Trophoblast cell (in vitro differentiated cells and primary cell): ENCODE data around the gene PDE4D.

Experiments
- DNase-seq, 2 donors: peaks; one replicate each; pipeline ENCODE4 v3.0.0-alpha.2; 2016
- H2AFZ ChIP-seq: 2 replicates; pipeline ENCODE4 v1.6.1; 2013; ENCODE audit warnings: low read length, moderate library complexity, mild to moderate bottlenecking; ENCODE audit not compliant: insufficient read depth, poor library complexity
- H2AK5ac ChIP-seq: 2 replicates; pipeline ENCODE4 v1.6.1; 2013; ENCODE audit warnings: mild to moderate bottlenecking, low read length
- H2BK120ac ChIP-seq: 2 replicates; pipeline ENCODE4 v1.6.1; 2013; ENCODE audit warnings: low read length, mild to moderate bottlenecking, moderate library complexity; ENCODE audit not compliant: insufficient read depth, poor library complexity
- H2BK12ac ChIP-seq: 2 replicates; pipeline ENCODE4 v1.6.1; 2013; ENCODE audit warnings: mild to moderate bottlenecking, low read length, moderate library complexity
- H2BK5ac ChIP-seq: 2 replicates; pipeline ENCODE4 v1.6.1; 2013; ENCODE audit warnings: low read length, low read depth, moderate library complexity, mild to moderate bottlenecking; ENCODE audit not compliant: poor library complexity
- H3K14ac ChIP-seq: 2 replicates; pipeline ENCODE4 v1.6.1; 2013; ENCODE audit warnings: mild to moderate bottlenecking, low read length
- H3K18ac ChIP-seq: 2 replicates; pipeline ENCODE4 v1.6.1; 2013; ENCODE audit warnings: mild to moderate bottlenecking, low read length
- H3K23ac ChIP-seq: 2 replicates; pipeline ENCODE4 v1.6.1; 2013; ENCODE audit warnings: low read length
- H3K27ac ChIP-seq: 2 replicates; pipeline ENCODE4 v1.5.1; 2013; ENCODE audit warnings: low read depth, mild to moderate bottlenecking, inconsistent platforms, low read length, moderate library complexity
- H3K27me3 ChIP-seq: 2 replicates; pipeline ENCODE4 v1.6.1; 2013; ENCODE audit warnings: inconsistent platforms, mild to moderate bottlenecking, low read length, moderate library complexity; ENCODE audit not compliant: insufficient read depth
- H3K36me3 ChIP-seq, 2 experiments: 1 replicate in 1 of 2; 2 replicates in 1 of 2; pipeline ENCODE4 v1.6.1; 2013; ENCODE audit warnings: low read length in 2 of 2, mild to moderate bottlenecking in 2 of 2, moderate library complexity in 1 of 2; ENCODE audit not compliant: insufficient read depth in 2 of 2, control insufficient read depth in 1 of 2
- H3K4ac ChIP-seq: 2 replicates; pipeline ENCODE4 v1.6.1; 2013; ENCODE audit warnings: low read depth, mild to moderate bottlenecking, low read length, moderate library complexity
- H3K4me1 ChIP-seq, 2 experiments: 1 replicate in 1 of 2; 2 replicates in 1 of 2; pipeline ENCODE4 v1.6.1; 2013; ENCODE audit warnings: low read length in 2 of 2, mild to moderate bottlenecking in 2 of 2, moderate library complexity in 1 of 2; ENCODE audit not compliant: insufficient read depth in 2 of 2, control insufficient read depth in 1 of 2
- H3K4me2 ChIP-seq: 2 replicates; pipeline ENCODE4 v1.6.1; 2013; ENCODE audit warnings: inconsistent platforms, mild to moderate bottlenecking, low read length, moderate library complexity
- H3K4me3 ChIP-seq: 2 replicates; pipeline ENCODE4 v1.5.1; 2013; ENCODE audit warnings: mild to moderate bottlenecking, low read depth, low read length, inconsistent platforms
- H3K79me1 ChIP-seq: one replicate; pipeline ENCODE4 v1.6.1; 2013; ENCODE audit warnings: low read length
- H3K79me2 ChIP-seq: 2 replicates; pipeline ENCODE4 v1.6.1; 2013; ENCODE audit warnings: low read length, mild to moderate bottlenecking; ENCODE audit not compliant: control insufficient read depth, insufficient read depth, poor library complexity
- H3K9ac ChIP-seq: 2 replicates; pipeline ENCODE4 v1.6.1; 2013; ENCODE audit warnings: mild to moderate bottlenecking, low read length
- H3K9me3 ChIP-seq: 2 replicates; pipeline ENCODE4 v1.6.1; 2013; ENCODE audit warnings: low read depth, mild to moderate bottlenecking, control low read depth, inconsistent platforms, low read length; ENCODE audit not compliant: insufficient read depth
- H4K12ac ChIP-seq: 2 replicates; pipeline ENCODE4 v1.6.1; 2013; ENCODE audit warnings: low read depth, mild to moderate bottlenecking, low read length, moderate library complexity
- H4K8ac ChIP-seq: 2 replicates; pipeline ENCODE4 v1.6.1; 2013; ENCODE audit warnings: low read depth, mild to moderate bottlenecking, low read length, moderate library complexity
- H4K91ac ChIP-seq: one replicate; pipeline ENCODE4 v1.6.1; 2013; ENCODE audit warnings: low read depth, mild to moderate bottlenecking, low read length, moderate library complexity
- whole genome bisulfite sequencing: extraction: QIAGEN DNeasy Blood & Tissue Kit; methylation state at CpG from one replicate; pipeline ENCODE4 v1.1.7; 2013; ENCODE audit warnings: missing lambda C conversion rate; ENCODE audit not compliant: insufficient read length, insufficient coverage; ENCODE audit errors: extremely low coverage; 5-methylcytosine and 5-hydroxymethylcytosine counted together

The PDE4D gene

GRCh38 chr5:59768152-59769040 is 125.1 kb downstream of the PDE4D start:
- Histone ChIP-seq H3K4ac (no peak overlapping the region), H3K4me2 (peak overlapping the region; percentile 70), H2BK120ac (no peak overlapping the region), H2AFZ (no peak overlapping the region), H2BK12ac (no peak overlapping the region), H3K4me1 (no peaks in the 10 kb centered on the region), H4K12ac (no peak overlapping the region), H3K4me3 (peak overlapping the region; percentile 55), H3K23ac (no peak overlapping the region), H3K36me3 (no peaks in the 10 kb centered on the region), H3K27me3 (no peaks in the 10 kb centered on the region), H3K9ac (peak overlapping the region; percentile 21), H3K14ac (no peak overlapping the region), H3K79me1 (no peaks in the 10 kb centered on the region), H3K79me2 (no peaks in the 10 kb centered on the region), H3K9me3 (no peaks in the 10 kb centered on the region), H4K8ac (no peak overlapping the region), H3K27ac (no peak overlapping the region), H4K91ac (peak overlapping the region; percentile 28), H2BK5ac (no peak overlapping the region), H2AK5ac (no peak overlapping the region), H3K18ac (no peak overlapping the region)
- no CpG with 5 or more reads among the region's 40 CpGs for WGBS
- peak; percentile 15 to 40 for DNase-seq

GRCh38 chr5:59767681-59768151 is 125.8 kb downstream of the PDE4D start:
- no peak overlapping the region for H4K8ac ChIP-seq
- H3K9me3 ChIP-seq = no peaks in the 10 kb centered on the region
- H3K79me2 ChIP-seq = no peaks in the 10 kb centered on the region
- H3K27me3 ChIP-seq = no peaks in the 10 kb centered on the region
- no peak overlapping the region for H3K18ac ChIP-seq
- H4K91ac ChIP-seq = peak overlapping the region; percentile 28
- DNase-seq = no peak
- peak overlapping the region; percentile 70 for H3K4me2 ChIP-seq
- no peak overlapping the region for H2AFZ ChIP-seq
- H3K23ac ChIP-seq = no peak overlapping the region
- WGBS = no CpG with 5 or more reads among the region's 4 CpGs
- H3K79me1 ChIP-seq = no peaks in the 10 kb centered on the region
- no peak overlapping the region for H2AK5ac ChIP-seq
- peak overlapping the region; percentile 12 for H3K9ac ChIP-seq
- H3K4me1 ChIP-seq = no peaks in the 10 kb centered on the region
- H3K4me3 ChIP-seq = peak overlapping the region; percentile 51
- no peaks in the 10 kb centered on the region for H3K36me3 ChIP-seq
- H3K27ac ChIP-seq = no peak overlapping the region
- no peak overlapping the region for H2BK12ac ChIP-seq
- no peak overlapping the region for H3K14ac ChIP-seq
- H3K4ac ChIP-seq = no peak overlapping the region
- no peak overlapping the region for H2BK5ac ChIP-seq
- H4K12ac ChIP-seq = no peak overlapping the region
- no peak overlapping the region for H2BK120ac ChIP-seq

GRCh38 chr5:59767211-59767605 is 126.3 kb downstream of the PDE4D start:
- Histone ChIP-seq H3K4ac (no peak overlapping the region), H2BK5ac (no peak overlapping the region), H3K27me3 (no peaks in the 10 kb centered on the region), H4K91ac (no peak overlapping the region), H4K12ac (no peak overlapping the region), H2BK120ac (no peak overlapping the region), H3K9me3 (no peaks in the 10 kb centered on the region), H3K79me1 (no peaks in the 10 kb centered on the region), H3K4me3 (no peak overlapping the region), H2BK12ac (no peak overlapping the region), H2AK5ac (no peak overlapping the region), H3K18ac (no peak overlapping the region), H3K36me3 (no peaks in the 10 kb centered on the region), H3K79me2 (no peaks in the 10 kb centered on the region), H3K23ac (no peak overlapping the region), H3K27ac (no peak overlapping the region), H3K9ac (no peak overlapping the region), H3K4me1 (no peaks in the 10 kb centered on the region), H4K8ac (no peak overlapping the region), H3K14ac (no peak overlapping the region), H2AFZ (no peak overlapping the region), H3K4me2 (no peak overlapping the region)
- no peak for DNase-seq

- no peak overlapping the region for H2AFZ ChIP-seq
- H4K12ac ChIP-seq = no peak overlapping the region
- DNase-seq = no peak
- WGBS = no CpG with 5 or more reads among the region's 7 CpGs
- H2BK5ac ChIP-seq = no peak overlapping the region
- H3K4me3 ChIP-seq = no peak overlapping the region
- no peak overlapping the region for H3K14ac ChIP-seq
- no peaks in the 10 kb centered on the region for H3K36me3 ChIP-seq
- H3K9me3 ChIP-seq = no peaks in the 10 kb centered on the region
- no peaks in the 10 kb centered on the region for H3K79me2 ChIP-seq
- no peaks in the 10 kb centered on the region for H3K79me1 ChIP-seq
- H3K23ac ChIP-seq = no peak overlapping the region
- no peak overlapping the region for H3K18ac ChIP-seq
- H2AK5ac ChIP-seq = no peak overlapping the region
- no peak overlapping the region for H2BK12ac ChIP-seq
- H3K4me2 ChIP-seq = peak overlapping the region; percentile 14
- H3K27ac ChIP-seq = no peak overlapping the region
- no peak overlapping the region for H3K4ac ChIP-seq
- H3K4me1 ChIP-seq = no peaks in the 10 kb centered on the region
- no peak overlapping the region for H4K8ac ChIP-seq
- no peak overlapping the region for H4K91ac ChIP-seq
- no peaks in the 10 kb centered on the region for H3K27me3 ChIP-seq
- H3K9ac ChIP-seq = no peak overlapping the region
- no peak overlapping the region for H2BK120ac ChIP-seq
Observed at GRCh38 chr5:59766427-59767210, 126.9 kb downstream of the PDE4D start.
